Breast epithelium (tissue), 3 donors: ENCODE measurements around the gene LNX1.

Experiments
- CTCF ChIP-seq, 3 donors: fragments of 450-650 bp; IDR thresholded peaks; one replicate each; pipeline ENCODE4 v1.5.1; 2016 to 2017; ENCODE audit warnings: antibody characterized with exemption in 3 of 3, mild to moderate bottlenecking in 3 of 3, moderate library complexity in 3 of 3
- POLR2AphosphoS5 ChIP-seq, 3 donors: sonication (generic); formaldehyde crosslinking; IDR thresholded peaks; one replicate each; pipeline ENCODE4 v1.6.1; 2017; ENCODE audit warnings: antibody characterized with exemption in 3 of 3

- TF ChIP-seq CTCF (IDR thresholded peaks at IDR 0.05) (no peak), POLR2AphosphoS5 (IDR thresholded peaks at IDR 0.05) (no peak)
Measured at GRCh38 chr4:53589511-53589910, 1.8 kb downstream of the LNX1 start.
